ENCODE results near the gene RNF182.
"Not testable (repeated sequence)": the region's sequence is repeated elsewhere in the genome, so short reads cannot be mapped to it uniquely, and the experiment has no call there.

DNA sequence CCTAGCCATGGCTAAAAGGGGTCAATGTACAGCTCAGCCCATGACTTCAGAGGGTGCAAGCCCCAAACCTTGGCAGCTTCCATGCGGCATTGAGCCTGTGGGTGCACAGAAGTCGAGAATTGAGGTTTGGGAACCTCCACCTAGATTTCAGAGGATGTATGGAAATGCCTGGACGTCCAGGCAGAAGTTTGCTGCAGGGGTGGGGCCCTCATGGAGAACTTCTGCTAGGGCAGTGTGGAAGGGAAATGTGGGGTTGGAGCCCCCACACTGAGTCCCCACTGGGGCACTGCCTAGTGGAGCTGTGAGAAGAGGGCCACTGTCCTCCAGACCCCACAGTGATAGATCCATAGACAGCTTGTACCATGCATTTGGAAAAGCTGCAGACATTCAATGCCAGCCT lies 47.9 kb downstream of the RNF182 start:
- TF ChIP-seq, protein P1, sequence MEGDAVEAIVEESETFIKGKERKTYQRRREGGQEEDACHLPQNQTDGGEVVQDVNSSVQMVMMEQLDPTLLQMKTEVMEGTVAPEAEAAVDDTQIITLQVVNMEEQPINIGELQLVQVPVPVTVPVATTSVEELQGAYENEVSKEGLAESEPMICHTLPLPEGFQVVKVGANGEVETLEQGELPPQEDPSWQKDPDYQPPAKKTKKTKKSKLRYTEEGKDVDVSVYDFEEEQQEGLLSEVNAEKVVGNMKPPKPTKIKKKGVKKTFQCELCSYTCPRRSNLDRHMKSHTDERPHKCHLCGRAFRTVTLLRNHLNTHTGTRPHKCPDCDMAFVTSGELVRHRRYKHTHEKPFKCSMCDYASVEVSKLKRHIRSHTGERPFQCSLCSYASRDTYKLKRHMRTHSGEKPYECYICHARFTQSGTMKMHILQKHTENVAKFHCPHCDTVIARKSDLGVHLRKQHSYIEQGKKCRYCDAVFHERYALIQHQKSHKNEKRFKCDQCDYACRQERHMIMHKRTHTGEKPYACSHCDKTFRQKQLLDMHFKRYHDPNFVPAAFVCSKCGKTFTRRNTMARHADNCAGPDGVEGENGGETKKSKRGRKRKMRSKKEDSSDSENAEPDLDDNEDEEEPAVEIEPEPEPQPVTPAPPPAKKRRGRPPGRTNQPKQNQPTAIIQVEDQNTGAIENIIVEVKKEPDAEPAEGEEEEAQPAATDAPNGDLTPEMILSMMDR (IDR thresholded peaks at IDR 0.05; ENCODE audit: extremely low read depth in 1 of 2, insufficient read depth in 1 of 2, low read depth in 1 of 2, low read length in 2 of 2), result not testable (repeated sequence)
- not testable (repeated sequence) for TF ChIP-seq POLR2A (IDR thresholded peaks at IDR 0.05; ENCODE audit: low read depth, low read length); POLR2AphosphoS5 (IDR thresholded peaks at IDR 0.05; ENCODE audit: insufficient read depth, low read depth, low read length); EZH2 (IDR thresholded peaks at IDR 0.05; ENCODE audit: borderline replicate concordance, low read depth, low read length, severe bottlenecking); JUN (IDR thresholded peaks at IDR 0.05; ENCODE audit: borderline replicate concordance, insufficient read depth, insufficient read length, low read depth)
- TF ChIP-seq, protein P2, sequence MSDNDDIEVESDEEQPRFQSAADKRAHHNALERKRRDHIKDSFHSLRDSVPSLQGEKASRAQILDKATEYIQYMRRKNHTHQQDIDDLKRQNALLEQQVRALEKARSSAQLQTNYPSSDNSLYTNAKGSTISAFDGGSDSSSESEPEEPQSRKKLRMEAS (IDR thresholded peaks at IDR 0.05; ENCODE audit: insufficient read depth, insufficient read length), result not testable (repeated sequence)

Measured in endothelial cell of umbilical vein (primary cell).